ENCODE results near the gene NR4A1.

DNA sequence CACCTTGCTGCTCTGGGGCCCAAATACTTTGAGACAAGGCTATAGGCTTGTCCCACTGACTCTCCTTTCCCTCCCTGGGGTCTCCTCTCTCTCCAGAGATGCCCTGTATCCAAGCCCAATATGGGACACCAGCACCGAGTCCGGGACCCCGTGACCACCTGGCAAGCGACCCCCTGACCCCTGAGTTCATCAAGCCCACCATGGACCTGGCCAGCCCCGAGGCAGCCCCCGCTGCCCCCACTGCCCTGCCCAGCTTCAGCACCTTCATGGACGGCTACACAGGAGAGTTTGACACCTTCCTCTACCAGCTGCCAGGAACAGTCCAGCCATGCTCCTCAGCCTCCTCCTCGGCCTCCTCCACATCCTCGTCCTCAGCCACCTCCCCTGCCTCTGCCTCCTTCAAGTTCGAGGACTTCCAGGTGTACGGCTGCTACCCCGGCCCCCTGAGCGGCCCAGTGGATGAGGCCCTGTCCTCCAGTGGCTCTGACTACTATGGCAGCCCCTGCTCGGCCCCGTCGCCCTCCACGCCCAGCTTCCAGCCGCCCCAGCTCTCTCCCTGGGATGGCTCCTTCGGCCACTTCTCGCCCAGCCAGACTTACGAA is 3.1 kb downstream of the NR4A1 start:
- TF ChIP-seq, protein P1, sequence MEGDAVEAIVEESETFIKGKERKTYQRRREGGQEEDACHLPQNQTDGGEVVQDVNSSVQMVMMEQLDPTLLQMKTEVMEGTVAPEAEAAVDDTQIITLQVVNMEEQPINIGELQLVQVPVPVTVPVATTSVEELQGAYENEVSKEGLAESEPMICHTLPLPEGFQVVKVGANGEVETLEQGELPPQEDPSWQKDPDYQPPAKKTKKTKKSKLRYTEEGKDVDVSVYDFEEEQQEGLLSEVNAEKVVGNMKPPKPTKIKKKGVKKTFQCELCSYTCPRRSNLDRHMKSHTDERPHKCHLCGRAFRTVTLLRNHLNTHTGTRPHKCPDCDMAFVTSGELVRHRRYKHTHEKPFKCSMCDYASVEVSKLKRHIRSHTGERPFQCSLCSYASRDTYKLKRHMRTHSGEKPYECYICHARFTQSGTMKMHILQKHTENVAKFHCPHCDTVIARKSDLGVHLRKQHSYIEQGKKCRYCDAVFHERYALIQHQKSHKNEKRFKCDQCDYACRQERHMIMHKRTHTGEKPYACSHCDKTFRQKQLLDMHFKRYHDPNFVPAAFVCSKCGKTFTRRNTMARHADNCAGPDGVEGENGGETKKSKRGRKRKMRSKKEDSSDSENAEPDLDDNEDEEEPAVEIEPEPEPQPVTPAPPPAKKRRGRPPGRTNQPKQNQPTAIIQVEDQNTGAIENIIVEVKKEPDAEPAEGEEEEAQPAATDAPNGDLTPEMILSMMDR (conservative IDR thresholded peaks at IDR 0.05; ENCODE audit: low read length), result no peak
- TF ChIP-seq EZH2phosphoT487 (IDR thresholded peaks at IDR 0.05; ENCODE audit: borderline replicate concordance), result no peak
